SK-MEL-5 (cell line): Measurements from ENCODE around the gene CACNA1I. TPM values are rescaled to one million over a fixed set of nuclear protein-coding genes. Genes with fewer than 3 reads are reported as not detected.

Experiments used
- DNase-seq: peaks from one replicate; pipeline ENCODE4 v3.0.0-alpha.2; 2016; ENCODE audit warnings: low read depth, low spot score
- in situ Hi-C: cut with HindIII; loops from 2 replicates; pipeline ENCODE4 v1.10.0; 2016; ENCODE audit warnings: low sequenced_read_pairs, high pct_unique_total_duplicates, low pct_unique_long_range_greater_than_20kb
- total RNA-seq: library from RNA; depleted of rRNA; stranded (reverse); fragments of >200 nt; shearing (Covaris generic); gene quantifications from 2 replicates; pipeline ENCODE4 v1.2.3, GENCODE V29; 2014

The CACNA1I gene
- total RNA-seq, 1 experiment from 2014 or later: not detected

- in situ Hi-C loops: no loop called here
- no peak for DNase-seq
Measured at GRCh38 chr22:39686178-39686620, 115.6 kb downstream of the CACNA1I start.

- in situ Hi-C loops: no loop called here
- DNase-seq: no peak
Measured at GRCh38 chr22:39686776-39687525, 116.4 kb downstream of the CACNA1I start.

GRCh38 chr22:39688186-39688785, 117.7 kb downstream of the CACNA1I start:
- DNase-seq: no peak
- in situ Hi-C loops: no loop called here

GRCh38 chr22:39689421-39689820, 118.9 kb downstream of the CACNA1I start:
- no peak for DNase-seq
- in situ Hi-C loops: no loop called here

GRCh38 chr22:39690881-39691605, 120.5 kb downstream of the CACNA1I start:
- in situ Hi-C loops: no loop called here
- no peak for DNase-seq

- in situ Hi-C loops: no loop called here
- DNase-seq: no peak
Measured at GRCh38 chr22:39693943-39694500, 123.5 kb downstream of the CACNA1I start.

- in situ Hi-C loops: no loop called here
- no peak for DNase-seq
Measured at GRCh38 chr22:39697790-39698430, 127.4 kb downstream of the CACNA1I start.

GRCh38 chr22:39699631-39700360, 129.2 kb downstream of the CACNA1I start:
- DNase-seq: no peak
- in situ Hi-C loops: no loop called here

- in situ Hi-C loops: no loop called here
Measured at GRCh38 chr22:39700565-39700964, 130.0 kb downstream of the CACNA1I start.

GRCh38 chr22:39703091-39703490, 132.5 kb downstream of the CACNA1I start:
- in situ Hi-C loops: no loop called here
- DNase-seq: no peak

More at GRCh38 chr22:39700565-39700964, 130.0 kb downstream of the CACNA1I start:
- no peak for DNase-seq

GRCh38 chr22:39703928-39704639, 133.5 kb downstream of the CACNA1I start:
- in situ Hi-C loops: no loop called here
- no peak for DNase-seq

- in situ Hi-C loops: no loop called here
- DNase-seq: no peak
Measured at GRCh38 chr22:39705386-39705785, 134.8 kb downstream of the CACNA1I start.

- in situ Hi-C loops: no loop called here
- DNase-seq: no peak
Measured at GRCh38 chr22:39706376-39707140, 136.0 kb downstream of the CACNA1I start.

- in situ Hi-C loops: no loop called here
Measured at GRCh38 chr22:39707351-39707750, 136.8 kb downstream of the CACNA1I start.

GRCh38 chr22:39707816-39708215, 137.3 kb downstream of the CACNA1I start:
- in situ Hi-C loops: no loop called here
- DNase-seq: no peak

More at GRCh38 chr22:39707351-39707750, 136.8 kb downstream of the CACNA1I start:
- no peak for DNase-seq
